ENCODE measurements around the gene KCNQ1OT1.

DNA sequence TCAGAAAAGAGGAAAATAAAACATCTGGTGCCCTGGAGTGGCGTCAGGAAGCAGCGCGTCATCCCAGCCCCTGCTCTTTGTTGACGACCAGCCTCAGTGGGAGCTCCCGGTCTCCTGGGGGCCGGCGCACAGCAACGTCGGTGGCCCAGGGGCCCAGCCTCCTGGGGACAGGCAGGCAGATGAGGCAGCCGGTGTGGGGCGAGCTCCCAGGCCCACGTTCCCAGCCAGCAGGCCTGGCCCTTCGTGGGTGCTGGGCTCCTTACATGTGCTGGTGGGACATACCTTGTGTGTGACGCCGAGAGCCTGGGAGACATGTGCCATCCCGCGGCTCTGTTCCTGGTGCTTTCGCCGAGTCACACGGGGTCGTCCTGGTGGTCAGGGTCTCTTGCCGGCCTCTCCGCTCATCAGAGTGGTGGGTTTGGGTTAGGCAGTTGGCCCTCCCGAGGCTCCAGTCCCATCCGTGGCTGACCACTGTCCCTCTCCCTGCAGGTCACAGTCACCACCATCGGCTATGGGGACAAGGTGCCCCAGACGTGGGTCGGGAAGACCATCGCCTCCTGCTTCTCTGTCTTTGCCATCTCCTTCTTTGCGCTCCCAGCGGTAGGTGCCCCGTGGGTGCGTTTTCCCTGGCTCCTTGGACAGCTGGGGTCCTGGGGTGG lies 116.7 kb downstream of the KCNQ1OT1 start:
- TF ChIP-seq, protein P1, sequence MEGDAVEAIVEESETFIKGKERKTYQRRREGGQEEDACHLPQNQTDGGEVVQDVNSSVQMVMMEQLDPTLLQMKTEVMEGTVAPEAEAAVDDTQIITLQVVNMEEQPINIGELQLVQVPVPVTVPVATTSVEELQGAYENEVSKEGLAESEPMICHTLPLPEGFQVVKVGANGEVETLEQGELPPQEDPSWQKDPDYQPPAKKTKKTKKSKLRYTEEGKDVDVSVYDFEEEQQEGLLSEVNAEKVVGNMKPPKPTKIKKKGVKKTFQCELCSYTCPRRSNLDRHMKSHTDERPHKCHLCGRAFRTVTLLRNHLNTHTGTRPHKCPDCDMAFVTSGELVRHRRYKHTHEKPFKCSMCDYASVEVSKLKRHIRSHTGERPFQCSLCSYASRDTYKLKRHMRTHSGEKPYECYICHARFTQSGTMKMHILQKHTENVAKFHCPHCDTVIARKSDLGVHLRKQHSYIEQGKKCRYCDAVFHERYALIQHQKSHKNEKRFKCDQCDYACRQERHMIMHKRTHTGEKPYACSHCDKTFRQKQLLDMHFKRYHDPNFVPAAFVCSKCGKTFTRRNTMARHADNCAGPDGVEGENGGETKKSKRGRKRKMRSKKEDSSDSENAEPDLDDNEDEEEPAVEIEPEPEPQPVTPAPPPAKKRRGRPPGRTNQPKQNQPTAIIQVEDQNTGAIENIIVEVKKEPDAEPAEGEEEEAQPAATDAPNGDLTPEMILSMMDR (IDR thresholded peaks at IDR 0.05), result no peak
- no peak for TF ChIP-seq EZH2 (IDR thresholded peaks at IDR 0.05)
